ENCODE results near the gene BLNK.

GRCh38 chr10:96249264-96249663 is 22.1 kb downstream of the BLNK start:
- no peak for TF ChIP-seq CTCF (IDR thresholded peaks at IDR 0.05)
- TF ChIP-seq EZH2 (IDR thresholded peaks at IDR 0.05; ENCODE audit: borderline replicate concordance, insufficient read depth, low read depth, low read length, poor library complexity, severe bottlenecking), result no peak

All from B cell (primary cell).